GM23338 (cell line): ENCODE data around the gene FHIT. TPM values are rescaled to one million over a fixed set of nuclear protein-coding genes. Genes with fewer than 3 reads are reported as not detected.

Experiments
- ATAC-seq: fragments of 200-7000 bp; cut with Tn5 transposase; 3 replicates; pipeline ENCODE4 v1.9.1; 2020
- DNase-seq: peaks from one replicate; pipeline ENCODE4 v3.0.0-alpha.2; 2015; ENCODE audit warnings: low spot score
- H2AFZ ChIP-seq: fragments of 200-600 bp; sonication (generic); 2 replicates; pipeline ENCODE4 v1.8.0; 2016; ENCODE audit warnings: antibody characterized with exemption, mild to moderate bottlenecking, moderate library complexity
- H3F3A ChIP-seq: fragments of 200-600 bp; sonication (generic); replicated peaks from 2 replicates; pipeline ENCODE4 v1.8.0; 2017; ENCODE audit warnings: antibody characterized with exemption, mixed run types, low read depth
- H3K27ac ChIP-seq: fragments of 200-600 bp; sonication (generic); 2 replicates; pipeline ENCODE4 v1.6.1; 2016; ENCODE audit warnings: low read depth
- H3K27me3 ChIP-seq: fragments of 200-600 bp; sonication (generic); 2 replicates; pipeline ENCODE4 v1.8.0; 2016; ENCODE audit warnings: mild to moderate bottlenecking, mixed run types, moderate library complexity; ENCODE audit not compliant: insufficient read depth
- H3K36me3 ChIP-seq: fragments of 200-600 bp; sonication (generic); 2 replicates; pipeline ENCODE4 v1.8.0; 2016; ENCODE audit warnings: mild to moderate bottlenecking; ENCODE audit not compliant: insufficient read depth
- H3K4me1 ChIP-seq: fragments of 200-600 bp; sonication (generic); 2 replicates; pipeline ENCODE4 v1.8.0; 2016; ENCODE audit warnings: mild to moderate bottlenecking, moderate library complexity; ENCODE audit not compliant: insufficient read depth
- H3K4me2 ChIP-seq: fragments of 200-600 bp; sonication (generic); 2 replicates; pipeline ENCODE4 v1.7.1; 2017; ENCODE audit warnings: mixed run types
- H3K4me3 ChIP-seq: fragments of 200-600 bp; sonication (generic); 2 replicates; pipeline ENCODE4 v1.6.1; 2016; ENCODE audit warnings: mixed run types
- H3K79me2 ChIP-seq: fragments of 200-600 bp; sonication (generic); replicated peaks from 2 replicates; pipeline ENCODE4 v1.8.0; 2017; ENCODE audit warnings: mild to moderate bottlenecking; ENCODE audit not compliant: insufficient read depth
- H3K9me2 ChIP-seq: fragments of 200-600 bp; sonication (generic); 2 replicates; pipeline ENCODE4 v1.8.0; 2017; ENCODE audit not compliant: insufficient read depth
- H4K20me1 ChIP-seq: fragments of 200-600 bp; sonication (generic); replicated peaks from 2 replicates; pipeline ENCODE4 v1.8.0; 2017; ENCODE audit warnings: mild to moderate bottlenecking; ENCODE audit not compliant: insufficient read depth
- H3K27ac Mint-ChIP-seq: 2 replicates; pipeline ENCODE4 v1.8.0; 2020; ENCODE audit warnings: inconsistent platforms, mild to moderate bottlenecking, moderate library complexity, mixed read lengths
- H3K27me3 Mint-ChIP-seq: 3 replicates; pipeline ENCODE4 v1.8.0; 2022; ENCODE audit warnings: low read depth, mild to moderate bottlenecking, moderate library complexity, mixed read lengths, inconsistent platforms; ENCODE audit not compliant: insufficient read depth, poor library complexity
- H3K36me3 Mint-ChIP-seq: 3 replicates; pipeline ENCODE4 v1.8.0; 2021; ENCODE audit warnings: low read depth, mild to moderate bottlenecking, inconsistent platforms, moderate library complexity, mixed read lengths
- H3K4me1 Mint-ChIP-seq: 3 replicates; pipeline ENCODE4 v1.8.0; 2020; ENCODE audit warnings: mild to moderate bottlenecking, inconsistent platforms, mixed read lengths
- H3K4me3 Mint-ChIP-seq: 3 replicates; pipeline ENCODE4 v1.8.0; 2021; ENCODE audit warnings: moderate library complexity, mild to moderate bottlenecking, inconsistent platforms, mixed read lengths
- H3K9me3 Mint-ChIP-seq: 3 replicates; pipeline ENCODE4 v1.8.0; 2020; ENCODE audit warnings: moderate library complexity, mild to moderate bottlenecking, inconsistent platforms, mixed read lengths
- CREB1 ChIP-seq: fragments of 250-450 bp; sonication (Bioruptor Pico); IDR thresholded peaks from 2 replicates; pipeline ENCODE4 v1.5.0; 2020; ENCODE audit warnings: low read depth, mild to moderate bottlenecking, moderate library complexity
- CTCF ChIP-seq, 2 experiments: fragments of 200-600 bp in 1 of 2; sonication (generic) in 1 of 2; conservative IDR thresholded peaks; 2 replicates each; pipeline versions ENCODE4 v1.5.1 to v1.6.1; 2016 to 2017; ENCODE audit warnings: antibody characterized with exemption in 2 of 2, low read depth in 2 of 2, mild to moderate bottlenecking in 2 of 2, moderate library complexity in 1 of 2
- ZNF462 ChIP-seq: fragments of 250-450 bp; sonication (Bioruptor Pico); IDR thresholded peaks from 2 replicates; pipeline ENCODE4 v1.5.0; 2020; ENCODE audit warnings: mild to moderate bottlenecking, moderate library complexity
- polyA plus RNA-seq: library from polyadenylated mRNA; unstranded; fragments of >200 nt; fragmentation: Nextera tagmentation; extraction: Ambion mirVana; gene quantifications from 2 replicates; pipeline ENCODE4 v1.2.1, GENCODE V29; 2016
- total RNA-seq: library from RNA; depleted of rRNA; stranded (reverse); fragments of >200 nt; shearing (Covaris generic); gene quantifications from 2 replicates; pipeline ENCODE4 v1.2.3, GENCODE V29; 2014

Gene FHIT
- total and polyA plus RNA-seq, 2 experiments from 2014 or later: 3.0 to 8.3 TPM

- Histone ChIP-seq H3K27me3 (no peaks in the 10 kb centered on the region), H3K4me3 (no peak overlapping the region), H3K9me2 (no peaks in the 10 kb centered on the region), H3K79me2 (no peaks in the 10 kb centered on the region), H3K4me2 (no peak overlapping the region), H3K4me1 (peaks cover 8% of the 10 kb centered on the region; the same call in 1 of the 2 replicates), H2AFZ (no peak overlapping the region), H3K27ac (no peak overlapping the region), H4K20me1 (no peaks in the 10 kb centered on the region), H3K36me3 (no peaks in the 10 kb centered on the region), H3F3A (no peaks in the 10 kb centered on the region)
- Mint-ChIP-seq H3K27ac (no peak overlapping the region), H3K4me1 (peaks cover 6% of the 10 kb centered on the region; the same call in 2 of the 3 replicates), H3K4me3 (no peak overlapping the region), H3K27me3 (no peaks in the 10 kb centered on the region), H3K9me3 (no peaks in the 10 kb centered on the region), H3K36me3 (no peaks in the 10 kb centered on the region)
- ATAC-seq (peak; percentile 80), DNase-seq (peak; percentile 53)
- peak; percentile 21; the same call in 1 of the 2 replicates for TF ChIP-seq ZNF462 (CRISPR knock-in tag)
- peak in 1 of 2 experiments; percentile 32; a peak in 2 of 4 replicates for TF ChIP-seq CTCF (conservative IDR thresholded peaks at IDR 0.05; ENCODE audit: low read depth in 2 of 2)
- TF ChIP-seq CREB1 (CRISPR knock-in tag): no peak
Observed at GRCh38 chr3:61299343-61300005, 48.2 kb upstream of the FHIT start.
